WI38 (cell line): Measurements from ENCODE around the gene GPR42.
"Not testable (repeated sequence)": the region's sequence is repeated elsewhere in the genome, so short reads cannot be mapped to it uniquely, and the experiment has no call there.

Experiments
- H3K4me3 ChIP-seq: 2 replicates; pipeline ENCODE4 v1.5.1; 2011; ENCODE audit warnings: low read depth, mild to moderate bottlenecking, control low read depth, low read length
- TF ChIP-seq, protein P1 (sequence below): IDR thresholded peaks from 2 replicates; pipeline ENCODE4 v1.5.1; 2012; ENCODE audit warnings: low read depth, mild to moderate bottlenecking, control low read depth, low read length

Gene GPR42

GRCh38 chr19:35399948-35400772, 29.3 kb downstream of the GPR42 start:
- H3K4me3 ChIP-seq = no peak overlapping the region
- TF ChIP-seq, protein P1, sequence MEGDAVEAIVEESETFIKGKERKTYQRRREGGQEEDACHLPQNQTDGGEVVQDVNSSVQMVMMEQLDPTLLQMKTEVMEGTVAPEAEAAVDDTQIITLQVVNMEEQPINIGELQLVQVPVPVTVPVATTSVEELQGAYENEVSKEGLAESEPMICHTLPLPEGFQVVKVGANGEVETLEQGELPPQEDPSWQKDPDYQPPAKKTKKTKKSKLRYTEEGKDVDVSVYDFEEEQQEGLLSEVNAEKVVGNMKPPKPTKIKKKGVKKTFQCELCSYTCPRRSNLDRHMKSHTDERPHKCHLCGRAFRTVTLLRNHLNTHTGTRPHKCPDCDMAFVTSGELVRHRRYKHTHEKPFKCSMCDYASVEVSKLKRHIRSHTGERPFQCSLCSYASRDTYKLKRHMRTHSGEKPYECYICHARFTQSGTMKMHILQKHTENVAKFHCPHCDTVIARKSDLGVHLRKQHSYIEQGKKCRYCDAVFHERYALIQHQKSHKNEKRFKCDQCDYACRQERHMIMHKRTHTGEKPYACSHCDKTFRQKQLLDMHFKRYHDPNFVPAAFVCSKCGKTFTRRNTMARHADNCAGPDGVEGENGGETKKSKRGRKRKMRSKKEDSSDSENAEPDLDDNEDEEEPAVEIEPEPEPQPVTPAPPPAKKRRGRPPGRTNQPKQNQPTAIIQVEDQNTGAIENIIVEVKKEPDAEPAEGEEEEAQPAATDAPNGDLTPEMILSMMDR = no peak

DNA sequence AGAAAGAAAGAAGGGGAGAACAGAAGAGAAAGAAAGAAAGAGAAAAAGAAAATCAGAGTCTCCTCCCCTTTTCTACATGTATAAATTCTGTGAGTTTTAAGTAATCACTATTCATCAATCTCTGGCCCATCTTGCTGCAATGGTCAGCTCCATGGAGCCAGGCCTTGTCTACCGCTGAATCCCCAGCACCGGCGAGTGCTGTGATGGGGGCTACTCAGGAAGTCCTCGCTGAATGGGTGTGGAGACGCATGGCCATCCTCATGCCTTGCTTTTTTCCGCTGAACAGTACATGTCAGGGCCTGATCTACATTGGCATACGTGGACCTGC, 29.9 kb downstream of the GPR42 start:
- TF ChIP-seq, protein P1 = no peak
- no peak overlapping the region for H3K4me3 ChIP-seq

DNA sequence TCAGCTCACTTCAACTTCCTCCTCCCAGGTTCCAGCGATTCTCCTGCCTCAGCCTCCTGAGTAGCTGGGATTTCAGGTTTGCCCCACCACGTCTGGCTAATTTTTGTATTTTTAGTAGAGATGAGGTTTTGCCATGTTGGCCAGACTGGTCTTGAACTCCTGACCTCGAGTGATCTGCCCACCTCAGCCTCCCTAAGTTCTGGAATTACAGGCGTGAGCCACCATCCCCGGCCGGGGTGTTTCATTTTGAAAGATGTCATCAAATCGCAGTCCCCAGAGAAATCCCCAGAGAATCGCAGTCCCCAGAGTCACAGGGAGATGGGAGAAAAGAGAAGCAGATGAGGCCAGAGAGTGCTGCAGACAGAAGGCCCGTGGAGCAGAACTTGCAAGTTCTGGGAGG, 30.5 kb downstream of the GPR42 start:
- not testable (repeated sequence) for H3K4me3 ChIP-seq

- no peak overlapping the region for H3K4me3 ChIP-seq
- TF ChIP-seq, protein P1 = no peak
Measured at GRCh38 chr19:35403116-35403760, 32.4 kb downstream of the GPR42 start.

GRCh38 chr19:35404879-35405622, 34.2 kb downstream of the GPR42 start:
- no peak overlapping the region for H3K4me3 ChIP-seq
- TF ChIP-seq, protein P1 = no peak

DNA sequence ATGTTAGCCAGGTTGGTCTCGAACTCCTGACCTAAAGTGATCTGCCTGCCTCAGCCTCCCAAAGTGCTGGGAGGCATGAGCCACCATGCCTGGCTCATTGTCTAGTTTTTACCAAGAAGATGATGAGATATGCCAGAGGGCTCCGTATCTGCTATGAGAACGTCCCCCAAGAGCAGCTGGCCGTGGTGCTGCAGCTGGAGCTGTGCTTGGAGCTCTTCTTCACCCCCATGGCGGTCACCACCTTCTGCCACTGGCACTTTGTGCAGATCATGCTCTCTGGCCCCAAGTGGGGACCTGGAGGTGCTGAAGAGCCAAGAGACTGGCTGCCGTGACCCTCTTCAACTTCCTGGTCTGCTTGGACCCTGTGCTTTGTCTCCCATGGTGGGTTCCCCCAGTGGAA, 36.8 kb downstream of the GPR42 start:
- no peak overlapping the region for H3K4me3 ChIP-seq
- TF ChIP-seq, protein P1 = no peak

DNA sequence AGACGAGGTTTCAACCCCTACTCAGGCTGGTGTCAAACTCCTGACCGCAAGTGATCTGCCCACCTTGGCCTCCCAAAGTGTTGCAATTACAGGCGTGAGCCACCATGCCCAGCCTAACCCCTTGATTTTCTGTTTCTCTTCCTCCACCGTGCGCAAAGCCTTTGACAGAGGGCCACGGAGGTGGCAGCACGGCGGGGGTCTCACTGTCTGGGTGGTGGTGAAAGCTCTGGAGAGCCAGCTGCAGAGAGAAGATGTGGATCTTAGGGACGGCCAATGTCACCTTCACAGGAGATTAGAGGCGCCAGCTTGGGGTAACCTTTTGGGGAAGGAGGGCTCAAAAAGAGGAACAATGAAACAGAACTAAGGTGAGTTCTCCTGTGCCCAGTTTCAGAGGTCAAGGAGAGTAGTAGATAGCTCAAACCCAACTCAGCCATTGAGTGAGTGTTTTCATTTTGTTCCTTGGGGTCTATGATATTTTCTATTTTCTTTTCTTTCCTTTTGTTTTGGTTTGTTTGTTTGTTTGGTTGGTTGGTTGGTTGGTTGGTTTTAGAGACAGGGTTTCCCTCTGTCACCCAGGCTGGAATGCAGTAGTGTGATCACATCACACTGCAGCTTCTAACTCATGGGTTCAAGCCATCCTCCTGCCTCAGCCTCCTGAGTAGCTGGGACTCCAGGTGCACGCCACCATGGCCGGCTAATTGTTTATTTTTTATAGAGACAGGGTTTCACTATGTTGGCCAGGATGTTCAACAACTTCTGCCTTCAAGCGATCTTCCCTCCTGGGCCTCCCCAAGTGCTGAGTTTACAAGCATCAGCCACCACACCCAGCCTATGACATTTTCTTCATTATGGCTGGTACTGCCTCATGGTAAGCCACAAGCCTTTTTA, 37.7 kb downstream of the GPR42 start:
- H3K4me3 ChIP-seq = no peak overlapping the region
- TF ChIP-seq, protein P1 = no peak
